WTC11 (cell line): ENCODE measurements around the gene STT3B. TPM values are rescaled to one million over a fixed set of nuclear protein-coding genes. Genes with fewer than 3 reads are reported as not detected.
"Not testable (repeated sequence)": the region's sequence is repeated elsewhere in the genome, so short reads cannot be mapped to it uniquely, and the experiment has no call there.

Source experiments
- ATAC-seq: fragments of 200-7000 bp; cut with Tn5 transposase; 2 replicates; pipeline ENCODE4 v1.10.0; 2021; ENCODE audit warnings: mild to moderate bottlenecking, moderate library complexity
- CTCF ChIA-PET: fragments of 300-600 bp; sonication (Branson Sonifier 250); formaldehyde crosslinking; loops from one replicate; lab custom pipeline; 2021; ENCODE audit warnings: antibody characterized with exemption; lab: Charles Lee
- POLR2A ChIA-PET: fragments of 350-600 bp; sonication (Branson Sonifier 250); formaldehyde crosslinking; loops from one replicate; lab custom pipeline; 2021; ENCODE audit warnings: antibody characterized with exemption; lab: Charles Lee
- DNase-seq: peaks from one replicate; pipeline ENCODE4 v3.0.0; 2021; ENCODE audit warnings: low spot score
- H3K27ac Mint-ChIP-seq: 2 replicates; pipeline ENCODE4 v1.8.0; 2021; ENCODE audit warnings: mixed read lengths
- H3K27me3 Mint-ChIP-seq: 2 replicates; pipeline ENCODE4 v1.8.0; 2021; ENCODE audit warnings: low read depth, mild to moderate bottlenecking, moderate library complexity, mixed read lengths
- H3K36me3 Mint-ChIP-seq: 2 replicates; pipeline ENCODE4 v1.8.0; 2021; ENCODE audit warnings: mixed read lengths
- H3K4me1 Mint-ChIP-seq: 2 replicates; pipeline ENCODE4 v1.8.0; 2022; ENCODE audit warnings: mixed read lengths
- H3K4me3 Mint-ChIP-seq: 2 replicates; pipeline ENCODE4 v1.8.0; 2021; ENCODE audit warnings: mild to moderate bottlenecking, moderate library complexity, mixed read lengths
- H3K9me3 Mint-ChIP-seq: 2 replicates; pipeline ENCODE4 v1.8.0; 2021; ENCODE audit warnings: mixed read lengths
- ATF2 ChIP-seq: sonication (generic); formaldehyde crosslinking; IDR thresholded peaks from 2 replicates; pipeline ENCODE4 v1.8.1; 2022; ENCODE audit warnings: low read depth, missing genetic modification reagents, borderline replicate concordance
- ATF3 ChIP-seq: sonication (generic); formaldehyde crosslinking; conservative IDR thresholded peaks from 2 replicates; pipeline ENCODE4 v1.8.1; 2022; ENCODE audit warnings: mild to moderate bottlenecking, missing genetic modification reagents
- ATF6 ChIP-seq: sonication (generic); formaldehyde crosslinking; IDR thresholded peaks from 2 replicates; pipeline ENCODE4 v1.8.1; 2023; ENCODE audit warnings: mild to moderate bottlenecking, missing genetic modification reagents
- CREM ChIP-seq: sonication (generic); formaldehyde crosslinking; IDR thresholded peaks from 2 replicates; pipeline ENCODE4 v1.8.1; 2022; ENCODE audit warnings: mild to moderate bottlenecking, missing genetic modification reagents, moderate library complexity
- CTCF ChIP-seq: fragments of 200-600 bp; IDR thresholded peaks from 2 replicates; pipeline ENCODE4 v1.8.0; 2022; ENCODE audit warnings: antibody characterized with exemption
- ETV6 ChIP-seq: sonication (generic); formaldehyde crosslinking; IDR thresholded peaks from 2 replicates; pipeline ENCODE4 v1.8.1; 2022; ENCODE audit warnings: mild to moderate bottlenecking, missing genetic modification reagents
- FOXK1 ChIP-seq: sonication (generic); formaldehyde crosslinking; IDR thresholded peaks from 2 replicates; pipeline ENCODE4 v1.8.0; 2022; ENCODE audit warnings: mild to moderate bottlenecking, moderate library complexity, missing genetic modification reagents
- FOXP1 ChIP-seq: sonication (generic); formaldehyde crosslinking; IDR thresholded peaks from 2 replicates; pipeline ENCODE4 v1.8.0; 2022; ENCODE audit warnings: missing genetic modification reagents, mild to moderate bottlenecking, moderate library complexity, borderline replicate concordance
- FOXP4 ChIP-seq: sonication (generic); formaldehyde crosslinking; IDR thresholded peaks from 2 replicates; pipeline ENCODE4 v1.8.0; 2022; ENCODE audit warnings: mild to moderate bottlenecking, missing genetic modification reagents
- MXD4 ChIP-seq: fragments of 250-450 bp; sonication (Bioruptor Pico); IDR thresholded peaks from 2 replicates; pipeline ENCODE4 v1.8.0; 2021; ENCODE audit warnings: mild to moderate bottlenecking, moderate library complexity, borderline replicate concordance
- NR2C2 ChIP-seq: sonication (generic); formaldehyde crosslinking; IDR thresholded peaks from 2 replicates; pipeline ENCODE4 v1.8.0; 2022; ENCODE audit warnings: mild to moderate bottlenecking, missing genetic modification reagents
- PREB ChIP-seq: sonication (generic); formaldehyde crosslinking; IDR thresholded peaks from 2 replicates; pipeline ENCODE4 v1.8.1; 2022; ENCODE audit warnings: mild to moderate bottlenecking, missing genetic modification reagents, moderate library complexity, borderline replicate concordance
- PRRX2 ChIP-seq: fragments of 250-450 bp; sonication (Bioruptor Pico); IDR thresholded peaks from 2 replicates; pipeline ENCODE4 v1.8.0; 2021; ENCODE audit warnings: mild to moderate bottlenecking
- SOX15 ChIP-seq: fragments of 250-450 bp; sonication (Bioruptor Pico); IDR thresholded peaks from 2 replicates; pipeline ENCODE4 v1.9.0; 2021; ENCODE audit warnings: mild to moderate bottlenecking
- TCF7 ChIP-seq: sonication (generic); formaldehyde crosslinking; IDR thresholded peaks from 2 replicates; pipeline ENCODE4 v1.8.0; 2022; ENCODE audit warnings: mild to moderate bottlenecking, low read depth, missing genetic modification reagents, moderate library complexity
- USF2 ChIP-seq: sonication (generic); formaldehyde crosslinking; IDR thresholded peaks from 2 replicates; pipeline ENCODE4 v1.8.1; 2023; ENCODE audit warnings: mild to moderate bottlenecking, missing genetic modification reagents, moderate library complexity
- ZBTB21 ChIP-seq: sonication (generic); formaldehyde crosslinking; IDR thresholded peaks from 2 replicates; pipeline ENCODE4 v1.8.1; 2023; ENCODE audit warnings: mild to moderate bottlenecking, missing genetic modification reagents, borderline replicate concordance
- ZNF423 ChIP-seq: fragments of 250-450 bp; sonication (Bioruptor Pico); IDR thresholded peaks from 2 replicates; pipeline ENCODE4 v2.1.2; 2022; ENCODE audit warnings: mild to moderate bottlenecking, moderate library complexity
- ZNF512 ChIP-seq: sonication (generic); formaldehyde crosslinking; IDR thresholded peaks from 2 replicates; pipeline ENCODE4 v1.8.1; 2022; ENCODE audit warnings: missing genetic modification reagents, borderline replicate concordance
- ZSCAN18 ChIP-seq: fragments of 250-450 bp; sonication (Bioruptor Pico); IDR thresholded peaks from 2 replicates; pipeline ENCODE4 v2.1.2; 2022; ENCODE audit warnings: mild to moderate bottlenecking, moderate library complexity
- total RNA-seq: library from RNA; stranded (reverse); gene quantifications from 3 replicates; pipeline ENCODE4 v1.2.3, GENCODE V29; 2021

STT3B gene
- total RNA-seq, 1 experiment from 2014 or later = 103 TPM

GRCh38 chr3:31505371-31506048, 27.2 kb upstream of the STT3B start:
- Mint-ChIP-seq H3K9me3 (no peaks in the 10 kb centered on the region), H3K27me3 (no peaks in the 10 kb centered on the region), H3K36me3 (no peaks in the 10 kb centered on the region), H3K4me1 (peaks cover 49% of the 10 kb centered on the region), H3K4me3 (peak overlapping the region; percentile 48), H3K27ac (peak overlapping the region; percentile 73)
- DNase-seq = no peak
- no peak for TF ChIP-seq PRRX2 (CRISPR knock-in tag)
- TF ChIP-seq FOXP4 = peak; percentile 49; the same call in 1 of the 2 replicates
- TF ChIP-seq ZSCAN18 (CRISPR knock-in tag) = no peak
- TF ChIP-seq ETV6 (CRISPR knock-in tag) = peak; percentile 38; the same call in 1 of the 2 replicates
- no peak for TF ChIP-seq NR2C2
- TF ChIP-seq FOXP1 (CRISPR knock-in tag) = no peak
- TF ChIP-seq PREB (CRISPR knock-in tag) = no peak
- TF ChIP-seq SOX15 (CRISPR knock-in tag) = no peak
- TF ChIP-seq CTCF = no peak
- no peak for TF ChIP-seq USF2 (CRISPR knock-in tag)
- TF ChIP-seq ATF6 = no peak
- TF ChIP-seq ATF2 (CRISPR knock-in tag) = no peak
- no peak for TF ChIP-seq FOXK1 (CRISPR knock-in tag)
- TF ChIP-seq TCF7 (CRISPR knock-in tag) = no peak
- no peak for TF ChIP-seq ZBTB21
- TF ChIP-seq ATF3 = no peak
- TF ChIP-seq ZNF512 (CRISPR knock-in tag) = no peak
- TF ChIP-seq ZNF423 = 0 out of 2 replicates have a peak, but pooled peaks have one; percentile 12
- no peak for TF ChIP-seq CREM (CRISPR knock-in tag)
- TF ChIP-seq MXD4 (CRISPR knock-in tag) = no peak
- CTCF ChIA-PET = interaction anchor here (1.1 to 1.3 kb wide), 2 partner anchors 45 to 57 kb away, joined by 3 to 4 read pairs; no protein-coding TSS in a partner anchor
- peak; percentile 93 for ATAC-seq
- POLR2A ChIA-PET = interaction anchor here (2.3 kb wide), 1 partner anchor 27 kb away, joined by 6 read pairs; the partner anchor contains the start of gene STT3B

- peaks cover 46% of the 10 kb centered on the region for H3K4me1 Mint-ChIP-seq
- H3K36me3 Mint-ChIP-seq, POLR2A ChIA-PET, CTCF ChIA-PET, ATAC-seq, H3K9me3 Mint-ChIP-seq, DNase-seq, H3K27me3 Mint-ChIP-seq: not testable (repeated sequence)
- H3K27ac Mint-ChIP-seq = peak overlapping the region; percentile 51; the same call in 1 of the 2 replicates
- H3K4me3 Mint-ChIP-seq = peak overlapping the region; percentile 48; the same call in 1 of the 2 replicates
Observed at GRCh38 chr3:31506515-31506914, 26.2 kb upstream of the STT3B start.
